Astrocyte (in vitro differentiated cells and primary cell): ENCODE data around the gene RALGAPA1.

Experiments
- EZH2 ChIP-seq: IDR thresholded peaks from 2 replicates; pipeline ENCODE4 v1.6.1; 2012; ENCODE audit warnings: mild to moderate bottlenecking, low read length, inconsistent platforms; ENCODE audit not compliant: insufficient read depth
- TF ChIP-seq, protein P1 (sequence below): IDR thresholded peaks from 2 replicates; pipeline ENCODE4 v1.5.1; 2011; ENCODE audit warnings: low read depth, mild to moderate bottlenecking, inconsistent platforms, low read length, moderate library complexity; ENCODE audit not compliant: insufficient read depth

DNA sequence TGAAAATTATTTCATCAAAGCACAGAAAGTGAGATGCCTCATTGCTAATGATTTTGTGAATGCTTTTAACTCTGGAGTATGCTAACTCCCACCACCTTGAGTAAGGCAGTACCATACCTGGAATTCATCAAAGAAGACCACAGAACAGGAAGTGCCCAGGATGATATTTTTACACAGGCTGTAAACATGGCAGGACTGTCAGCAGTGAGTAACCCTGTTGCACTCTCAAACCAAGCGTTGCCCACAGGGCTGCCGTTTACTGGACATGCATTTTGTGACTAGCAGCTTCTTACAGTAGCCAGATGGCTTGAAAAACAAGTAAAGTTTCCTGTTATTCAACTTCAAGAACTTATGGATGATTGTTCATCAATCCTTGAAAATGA lies 42.4 kb downstream of the RALGAPA1 start:
- TF ChIP-seq, protein P1, sequence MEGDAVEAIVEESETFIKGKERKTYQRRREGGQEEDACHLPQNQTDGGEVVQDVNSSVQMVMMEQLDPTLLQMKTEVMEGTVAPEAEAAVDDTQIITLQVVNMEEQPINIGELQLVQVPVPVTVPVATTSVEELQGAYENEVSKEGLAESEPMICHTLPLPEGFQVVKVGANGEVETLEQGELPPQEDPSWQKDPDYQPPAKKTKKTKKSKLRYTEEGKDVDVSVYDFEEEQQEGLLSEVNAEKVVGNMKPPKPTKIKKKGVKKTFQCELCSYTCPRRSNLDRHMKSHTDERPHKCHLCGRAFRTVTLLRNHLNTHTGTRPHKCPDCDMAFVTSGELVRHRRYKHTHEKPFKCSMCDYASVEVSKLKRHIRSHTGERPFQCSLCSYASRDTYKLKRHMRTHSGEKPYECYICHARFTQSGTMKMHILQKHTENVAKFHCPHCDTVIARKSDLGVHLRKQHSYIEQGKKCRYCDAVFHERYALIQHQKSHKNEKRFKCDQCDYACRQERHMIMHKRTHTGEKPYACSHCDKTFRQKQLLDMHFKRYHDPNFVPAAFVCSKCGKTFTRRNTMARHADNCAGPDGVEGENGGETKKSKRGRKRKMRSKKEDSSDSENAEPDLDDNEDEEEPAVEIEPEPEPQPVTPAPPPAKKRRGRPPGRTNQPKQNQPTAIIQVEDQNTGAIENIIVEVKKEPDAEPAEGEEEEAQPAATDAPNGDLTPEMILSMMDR: no peak
- TF ChIP-seq EZH2: no peak
